ENCODE results near the gene UPK1A.
"Not testable (repeated sequence)": the region's sequence is repeated elsewhere in the genome, so short reads cannot be mapped to it uniquely, and the experiment has no call there.

Gene UPK1A

DNA sequence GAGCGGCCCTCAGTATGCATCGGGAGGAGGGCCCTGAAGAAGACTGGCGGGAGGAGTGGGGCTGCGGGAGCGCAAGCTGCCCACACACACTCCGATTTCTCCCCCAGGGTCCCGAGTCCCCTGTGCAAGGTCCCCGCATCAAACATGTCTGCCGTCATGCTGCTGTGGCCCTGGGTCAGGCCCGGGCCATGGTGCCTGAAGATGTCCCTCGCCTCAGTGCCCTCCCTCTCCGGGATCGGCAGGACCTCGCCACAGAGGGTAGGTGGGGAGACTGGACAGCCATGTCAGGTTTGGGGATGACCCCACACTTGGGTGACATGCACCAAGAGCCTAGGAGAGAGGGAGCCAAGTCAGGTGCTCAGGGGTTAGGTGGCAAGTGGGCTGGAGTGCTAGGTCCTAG, 56.1 kb downstream of the UPK1A start:
- DNase-seq = no peak
- Histone ChIP-seq H3K4me1 (ENCODE audit: control insufficient read depth, insufficient read depth, low read length, poor library complexity, severe bottlenecking) (peaks cover 13% of the 10 kb centered on the region), H3K36me3 (ENCODE audit: control insufficient read depth, insufficient read depth, low read length) (peaks cover 67% of the 10 kb centered on the region), H3K27me3 (replicated peaks; ENCODE audit: control insufficient read depth, insufficient read depth, low read length, poor library complexity, severe bottlenecking) (no peaks in the 10 kb centered on the region), H3K9me3 (ENCODE audit: control insufficient read depth, low read length) (no peaks in the 10 kb centered on the region), H3K4me3 (ENCODE audit: insufficient read depth, low read depth, low read length, poor library complexity, severe bottlenecking) (no peak overlapping the region), H3K27ac (ENCODE audit: insufficient read depth, low read length, poor library complexity, severe bottlenecking) (no peak overlapping the region)

DNA sequence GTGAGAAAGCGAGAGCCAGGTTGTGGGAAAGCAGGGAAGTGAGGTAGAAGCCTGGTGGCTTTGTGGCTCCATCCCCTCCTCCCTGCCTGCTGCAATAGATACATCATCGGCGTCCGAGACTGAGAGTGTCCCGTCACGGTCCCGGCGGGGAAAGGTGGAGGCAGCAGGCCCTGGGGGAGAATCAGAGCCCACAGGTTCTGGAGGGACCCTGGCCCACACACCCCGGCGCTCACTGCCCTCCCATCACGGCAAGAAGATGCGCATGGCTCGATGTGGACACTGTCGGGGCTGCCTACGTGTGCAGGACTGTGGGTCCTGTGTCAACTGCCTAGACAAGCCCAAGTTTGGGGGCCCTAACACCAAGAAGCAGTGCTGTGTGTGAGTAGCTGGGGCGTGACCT, 56.6 kb downstream of the UPK1A start:
- no peak overlapping the region for H3K4me3 ChIP-seq (ENCODE audit: insufficient read depth, low read depth, low read length, poor library complexity, severe bottlenecking)
- peaks cover 71% of the 10 kb centered on the region for H3K36me3 ChIP-seq (ENCODE audit: control insufficient read depth, insufficient read depth, low read length)

DNA sequence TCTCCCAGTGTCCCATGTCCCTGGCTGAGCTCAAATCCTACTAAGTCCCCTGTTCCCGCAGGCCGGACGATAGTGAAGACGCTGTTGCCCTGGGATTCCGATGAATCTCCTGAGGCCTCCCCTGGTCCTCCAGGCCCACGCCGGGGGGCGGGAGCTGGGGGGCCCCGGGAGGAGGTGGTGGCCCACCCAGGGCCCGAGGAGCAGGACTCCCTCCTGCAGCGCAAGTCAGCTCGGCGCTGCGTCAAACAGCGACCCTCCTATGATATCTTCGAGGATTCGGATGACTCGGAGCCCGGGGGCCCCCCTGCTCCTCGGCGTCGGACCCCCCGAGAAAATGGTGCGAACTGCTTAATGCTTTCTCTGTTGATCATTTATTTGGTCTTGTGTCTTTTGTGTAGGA, 57.4 kb downstream of the UPK1A start:
- Histone ChIP-seq H3K4me1 (ENCODE audit: control insufficient read depth, insufficient read depth, low read length, poor library complexity, severe bottlenecking) (peaks cover 9% of the 10 kb centered on the region), H3K27me3 (replicated peaks; ENCODE audit: control insufficient read depth, insufficient read depth, low read length, poor library complexity, severe bottlenecking) (no peaks in the 10 kb centered on the region), H3K9me3 (ENCODE audit: control insufficient read depth, low read length) (no peaks in the 10 kb centered on the region), H3K4me3 (ENCODE audit: insufficient read depth, low read depth, low read length, poor library complexity, severe bottlenecking) (no peak overlapping the region), H3K27ac (ENCODE audit: insufficient read depth, low read length, poor library complexity, severe bottlenecking) (no peak overlapping the region), H3K36me3 (ENCODE audit: control insufficient read depth, insufficient read depth, low read length) (peaks cover 79% of the 10 kb centered on the region)
- no peak for DNase-seq

More for the DNA sequence above, 56.6 kb downstream of the UPK1A start:
- no peak overlapping the region for H3K27ac ChIP-seq (ENCODE audit: insufficient read depth, low read length, poor library complexity, severe bottlenecking)
- H3K27me3 ChIP-seq (replicated peaks; ENCODE audit: control insufficient read depth, insufficient read depth, low read length, poor library complexity, severe bottlenecking) = no peaks in the 10 kb centered on the region
- H3K4me1 ChIP-seq (ENCODE audit: control insufficient read depth, insufficient read depth, low read length, poor library complexity, severe bottlenecking) = peaks cover 13% of the 10 kb centered on the region
- no peaks in the 10 kb centered on the region for H3K9me3 ChIP-seq (ENCODE audit: control insufficient read depth, low read length)
- no peak for DNase-seq

DNA sequence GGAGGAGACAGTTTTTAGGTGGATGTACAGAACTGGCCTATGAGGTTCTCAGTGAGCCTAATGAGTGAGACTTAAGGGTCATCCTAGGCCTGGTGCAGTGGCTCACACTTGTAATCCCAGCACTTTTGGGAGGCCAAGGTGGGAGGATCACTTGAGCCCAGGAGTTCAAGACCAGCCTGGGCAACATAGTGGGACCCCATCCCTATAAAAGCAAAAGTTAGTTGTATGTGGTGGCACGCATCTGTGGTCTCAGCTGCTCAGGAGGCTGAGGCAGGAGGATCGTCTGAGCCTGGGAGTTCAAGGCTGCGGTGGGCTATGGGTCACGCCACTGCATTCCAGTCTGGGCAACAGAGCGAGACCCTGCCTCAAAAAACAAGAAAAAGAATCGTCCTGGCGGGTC, 57.8 kb downstream of the UPK1A start:
- not testable (repeated sequence) for H3K4me1 ChIP-seq (ENCODE audit: control insufficient read depth, insufficient read depth, low read length, poor library complexity, severe bottlenecking); DNase-seq; H3K4me3 ChIP-seq (ENCODE audit: insufficient read depth, low read depth, low read length, poor library complexity, severe bottlenecking); H3K27me3 ChIP-seq (replicated peaks; ENCODE audit: control insufficient read depth, insufficient read depth, low read length, poor library complexity, severe bottlenecking); H3K27ac ChIP-seq (ENCODE audit: insufficient read depth, low read length, poor library complexity, severe bottlenecking); H3K9me3 ChIP-seq (ENCODE audit: control insufficient read depth, low read length)
- H3K36me3 ChIP-seq (ENCODE audit: control insufficient read depth, insufficient read depth, low read length) = peaks cover 83% of the 10 kb centered on the region

DNA sequence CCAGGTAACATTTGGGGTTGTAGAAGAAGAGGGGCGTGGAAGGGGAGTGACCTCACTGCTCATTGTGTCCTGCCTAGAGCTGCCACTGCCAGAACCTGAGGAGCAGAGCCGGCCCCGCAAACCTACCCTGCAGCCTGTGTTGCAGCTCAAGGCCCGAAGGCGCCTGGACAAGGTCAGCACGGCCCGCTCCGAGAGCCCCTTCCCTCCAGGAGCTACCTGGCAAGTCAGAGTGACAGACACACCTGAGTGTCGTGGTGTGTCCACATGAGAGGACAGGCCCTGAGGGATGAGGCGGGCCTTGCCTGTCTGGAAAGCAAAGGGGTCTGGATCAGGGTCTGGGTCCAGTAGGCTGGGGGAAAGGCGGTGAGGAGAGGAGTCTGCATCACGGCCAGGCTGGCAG, 58.2 kb downstream of the UPK1A start:
- no peak overlapping the region for H3K4me3 ChIP-seq (ENCODE audit: insufficient read depth, low read depth, low read length, poor library complexity, severe bottlenecking)
- peaks cover 88% of the 10 kb centered on the region for H3K36me3 ChIP-seq (ENCODE audit: control insufficient read depth, insufficient read depth, low read length)
- H3K4me1 ChIP-seq (ENCODE audit: control insufficient read depth, insufficient read depth, low read length, poor library complexity, severe bottlenecking) = peaks cover 3% of the 10 kb centered on the region
- no peaks in the 10 kb centered on the region for H3K27me3 ChIP-seq (replicated peaks; ENCODE audit: control insufficient read depth, insufficient read depth, low read length, poor library complexity, severe bottlenecking)
- H3K27ac ChIP-seq (ENCODE audit: insufficient read depth, low read length, poor library complexity, severe bottlenecking) = no peak overlapping the region
- H3K9me3 ChIP-seq (ENCODE audit: control insufficient read depth, low read length) = no peaks in the 10 kb centered on the region
- DNase-seq = no peak

DNA sequence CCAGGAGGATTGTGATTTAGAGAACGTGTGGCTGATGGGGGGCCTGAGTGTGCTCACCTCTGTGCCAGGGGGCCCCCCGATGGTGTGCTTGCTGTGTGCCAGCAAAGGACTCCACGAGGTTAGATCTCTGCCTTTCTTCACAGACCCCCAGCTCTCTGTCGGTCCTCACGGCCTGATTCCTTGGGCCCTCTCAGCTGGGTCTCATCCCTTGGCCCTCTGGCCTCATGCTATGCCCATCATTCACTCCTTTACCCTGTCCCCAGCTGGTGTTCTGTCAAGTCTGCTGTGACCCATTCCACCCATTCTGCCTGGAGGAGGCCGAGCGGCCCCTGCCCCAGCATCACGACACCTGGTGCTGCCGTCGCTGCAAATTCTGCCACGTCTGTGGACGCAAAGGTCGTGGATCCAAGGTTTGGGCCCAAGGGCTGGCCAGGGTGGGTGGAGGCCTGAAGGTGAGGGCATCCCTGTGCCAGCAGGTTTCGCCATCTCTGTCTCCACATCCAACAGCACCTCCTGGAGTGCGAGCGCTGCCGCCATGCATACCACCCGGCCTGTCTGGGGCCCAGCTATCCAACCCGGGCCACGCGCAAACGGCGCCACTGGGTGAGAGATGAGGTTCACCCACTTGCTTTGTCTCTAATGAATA, 59.0 kb downstream of the UPK1A start:
- DNase-seq = no peak
- no peaks in the 10 kb centered on the region for H3K4me1 ChIP-seq (ENCODE audit: control insufficient read depth, insufficient read depth, low read length, poor library complexity, severe bottlenecking)
- no peak overlapping the region for H3K4me3 ChIP-seq (ENCODE audit: insufficient read depth, low read depth, low read length, poor library complexity, severe bottlenecking)
- H3K27ac ChIP-seq (ENCODE audit: insufficient read depth, low read length, poor library complexity, severe bottlenecking) = no peak overlapping the region
- H3K9me3 ChIP-seq (ENCODE audit: control insufficient read depth, low read length) = no peaks in the 10 kb centered on the region
- no peaks in the 10 kb centered on the region for H3K27me3 ChIP-seq (replicated peaks; ENCODE audit: control insufficient read depth, insufficient read depth, low read length, poor library complexity, severe bottlenecking)
- H3K36me3 ChIP-seq (ENCODE audit: control insufficient read depth, insufficient read depth, low read length) = peaks cover 95% of the 10 kb centered on the region

DNA sequence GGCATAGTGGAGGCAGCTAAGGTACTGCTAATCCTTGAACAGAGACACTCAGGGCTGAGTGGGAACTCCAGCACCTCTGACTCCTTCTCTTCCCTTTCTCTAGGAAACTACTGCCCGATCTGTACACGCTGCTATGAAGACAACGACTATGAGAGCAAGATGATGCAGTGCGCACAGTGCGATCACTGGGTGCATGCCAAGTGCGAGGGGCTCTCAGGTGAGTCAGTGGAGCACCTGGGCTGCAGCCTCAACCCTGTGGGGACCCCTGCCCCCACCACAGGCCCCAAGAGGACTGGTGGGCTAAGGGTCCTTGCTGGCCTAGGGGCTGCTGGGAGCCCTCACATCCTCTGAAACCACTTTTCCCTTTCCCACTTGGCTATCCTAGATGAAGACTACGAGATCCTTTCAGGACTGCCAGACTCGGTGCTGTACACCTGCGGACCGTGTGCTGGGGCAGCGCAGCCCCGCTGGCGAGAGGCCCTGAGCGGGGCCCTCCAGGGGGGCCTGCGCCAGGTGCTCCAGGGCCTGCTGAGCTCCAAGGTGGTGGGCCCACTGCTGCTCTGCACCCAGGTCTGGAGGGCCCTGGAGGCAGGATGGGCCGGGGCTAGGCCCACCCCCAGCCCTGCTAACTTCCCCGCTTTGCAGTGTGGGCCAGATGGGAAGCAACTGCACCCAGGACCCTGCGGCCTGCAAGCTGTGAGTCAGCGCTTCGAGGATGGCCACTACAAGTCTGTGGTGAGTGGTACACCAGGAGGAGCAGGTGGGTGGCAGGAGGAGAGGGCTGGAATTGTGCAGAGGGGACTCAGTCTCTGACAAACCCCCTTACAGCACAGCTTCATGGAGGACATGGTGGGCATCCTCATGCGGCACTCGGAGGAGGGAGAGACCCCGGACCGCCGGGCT, 61.0 kb downstream of the UPK1A start:
- Histone ChIP-seq H3K27ac (ENCODE audit: insufficient read depth, low read length, poor library complexity, severe bottlenecking) (no peak overlapping the region), H3K4me3 (ENCODE audit: insufficient read depth, low read depth, low read length, poor library complexity, severe bottlenecking) (no peak overlapping the region), H3K9me3 (ENCODE audit: control insufficient read depth, low read length) (no peaks in the 10 kb centered on the region), H3K27me3 (replicated peaks; ENCODE audit: control insufficient read depth, insufficient read depth, low read length, poor library complexity, severe bottlenecking) (no peaks in the 10 kb centered on the region), H3K4me1 (ENCODE audit: control insufficient read depth, insufficient read depth, low read length, poor library complexity, severe bottlenecking) (no peaks in the 10 kb centered on the region), H3K36me3 (ENCODE audit: control insufficient read depth, insufficient read depth, low read length) (peaks cover 100% of the 10 kb centered on the region)
- DNase-seq = no peak
